ENCODE results near the gene SPP1.

Gene SPP1

GRCh38 chr4:87946766-87947165 lies 28.7 kb upstream of the SPP1 start:
- DNase-seq (no peak), ATAC-seq (no peak)
- Mint-ChIP-seq H3K27ac (no peak overlapping the region), H3K4me3 (no peak overlapping the region), H3K27me3 (peaks cover 7% of the 10 kb centered on the region), H3K4me1 (no peaks in the 10 kb centered on the region), H3K9me3 (no peaks in the 10 kb centered on the region)

- no peaks in the 10 kb centered on the region for H3K9me3 Mint-ChIP-seq
- H3K4me3 Mint-ChIP-seq = no peak overlapping the region
- ATAC-seq = no peak
- no peak overlapping the region for H3K27ac Mint-ChIP-seq
- H3K4me1 Mint-ChIP-seq = no peaks in the 10 kb centered on the region
- DNase-seq = no peak
- H3K27me3 Mint-ChIP-seq = peaks cover 15% of the 10 kb centered on the region
Observed at GRCh38 chr4:87947381-87948160, 27.9 kb upstream of the SPP1 start.

- no peak overlapping the region for H3K27ac Mint-ChIP-seq
Observed at GRCh38 chr4:87949961-87950360, 25.6 kb upstream of the SPP1 start.

GRCh38 chr4:87950493-87950892 lies 25.0 kb upstream of the SPP1 start:
- Mint-ChIP-seq H3K4me1 (no peaks in the 10 kb centered on the region), H3K4me3 (no peak overlapping the region), H3K27me3 (peaks cover 17% of the 10 kb centered on the region), H3K9me3 (no peaks in the 10 kb centered on the region), H3K27ac (no peak overlapping the region)
- DNase-seq (no peak), ATAC-seq (no peak)

More at GRCh38 chr4:87949961-87950360, 25.6 kb upstream of the SPP1 start:
- Mint-ChIP-seq H3K9me3 (no peaks in the 10 kb centered on the region), H3K27me3 (peaks cover 17% of the 10 kb centered on the region), H3K4me1 (no peaks in the 10 kb centered on the region), H3K4me3 (no peak overlapping the region)
- DNase-seq (no peak), ATAC-seq (no peak)

- Mint-ChIP-seq H3K27ac (no peak overlapping the region), H3K9me3 (no peaks in the 10 kb centered on the region), H3K4me1 (no peaks in the 10 kb centered on the region), H3K4me3 (no peak overlapping the region), H3K27me3 (peaks cover 17% of the 10 kb centered on the region)
- ATAC-seq (no peak), DNase-seq (no peak)
Observed at GRCh38 chr4:87950936-87951511, 24.5 kb upstream of the SPP1 start.

GRCh38 chr4:87953826-87954225 lies 21.7 kb upstream of the SPP1 start:
- ATAC-seq (no peak), DNase-seq (no peak)
- Mint-ChIP-seq H3K27me3 (peaks cover 17% of the 10 kb centered on the region), H3K4me3 (no peak overlapping the region), H3K9me3 (no peaks in the 10 kb centered on the region), H3K4me1 (no peaks in the 10 kb centered on the region), H3K27ac (no peak overlapping the region)

- no peak for DNase-seq
- H3K9me3 Mint-ChIP-seq = no peaks in the 10 kb centered on the region
- peaks cover 11% of the 10 kb centered on the region for H3K27me3 Mint-ChIP-seq
- ATAC-seq = no peak
- H3K4me3 Mint-ChIP-seq = no peak overlapping the region
- no peak overlapping the region for H3K27ac Mint-ChIP-seq
- no peaks in the 10 kb centered on the region for H3K4me1 Mint-ChIP-seq
Observed at GRCh38 chr4:87956501-87956900, 19.0 kb upstream of the SPP1 start.

GRCh38 chr4:87957061-87957460 lies 18.5 kb upstream of the SPP1 start:
- H3K27me3 Mint-ChIP-seq = peaks cover 7% of the 10 kb centered on the region
- no peak overlapping the region for H3K4me3 Mint-ChIP-seq
- DNase-seq (no peak), ATAC-seq (no peak)
- no peak overlapping the region for H3K27ac Mint-ChIP-seq
- no peaks in the 10 kb centered on the region for H3K9me3 Mint-ChIP-seq
- no peaks in the 10 kb centered on the region for H3K4me1 Mint-ChIP-seq

GRCh38 chr4:87961993-87962392 lies 13.5 kb upstream of the SPP1 start:
- H3K4me3 Mint-ChIP-seq = no peak overlapping the region
- no peaks in the 10 kb centered on the region for H3K27me3 Mint-ChIP-seq
- no peaks in the 10 kb centered on the region for H3K4me1 Mint-ChIP-seq
- peak overlapping the region in 1 of 2 donors; percentile 66 for H3K27ac Mint-ChIP-seq
- no peaks in the 10 kb centered on the region for H3K9me3 Mint-ChIP-seq
- ATAC-seq = no peak
- no peak for DNase-seq

- Mint-ChIP-seq H3K4me3 (no peak overlapping the region), H3K9me3 (no peaks in the 10 kb centered on the region), H3K27ac (no peak overlapping the region), H3K27me3 (no peaks in the 10 kb centered on the region), H3K4me1 (no peaks in the 10 kb centered on the region)
- DNase-seq (no peak), ATAC-seq (no peak)
Observed at GRCh38 chr4:87962398-87963146, 12.9 kb upstream of the SPP1 start.

- no peaks in the 10 kb centered on the region for H3K9me3 Mint-ChIP-seq
- ATAC-seq (peak; percentile 49), DNase-seq (no peak)
- no peak overlapping the region for H3K4me3 Mint-ChIP-seq
- peaks cover 18% of the 10 kb centered on the region for H3K27me3 Mint-ChIP-seq
- H3K4me1 Mint-ChIP-seq = no peaks in the 10 kb centered on the region
- H3K27ac Mint-ChIP-seq = no peak overlapping the region
Observed at GRCh38 chr4:87965501-87965975, 10.0 kb upstream of the SPP1 start.

GRCh38 chr4:87966095-87966496 lies 9.4 kb upstream of the SPP1 start:
- Mint-ChIP-seq H3K9me3 (no peaks in the 10 kb centered on the region), H3K4me1 (no peaks in the 10 kb centered on the region)
- peak; percentile 46 for ATAC-seq

GRCh38 chr4:87967193-87967592 lies 8.3 kb upstream of the SPP1 start:
- H3K4me3 Mint-ChIP-seq = no peak overlapping the region

More at GRCh38 chr4:87966095-87966496, 9.4 kb upstream of the SPP1 start:
- no peak overlapping the region for H3K4me3 Mint-ChIP-seq
- DNase-seq = no peak
- H3K27me3 Mint-ChIP-seq = peaks cover 20% of the 10 kb centered on the region
- no peak overlapping the region for H3K27ac Mint-ChIP-seq

GRCh38 chr4:87970121-87970520 lies 5.4 kb upstream of the SPP1 start:
- no peak overlapping the region for H3K27ac Mint-ChIP-seq
- ATAC-seq (no peak), DNase-seq (no peak)
- H3K4me1 Mint-ChIP-seq = peaks cover under 1% of the 10 kb centered on the region
- no peak overlapping the region for H3K4me3 Mint-ChIP-seq
- H3K27me3 Mint-ChIP-seq = peaks cover 45% of the 10 kb centered on the region
- no peaks in the 10 kb centered on the region for H3K9me3 Mint-ChIP-seq

More at GRCh38 chr4:87967193-87967592, 8.3 kb upstream of the SPP1 start:
- ATAC-seq (no peak), DNase-seq (no peak)
- H3K4me1 Mint-ChIP-seq = no peaks in the 10 kb centered on the region
- H3K27me3 Mint-ChIP-seq = peaks cover 29% of the 10 kb centered on the region
- no peaks in the 10 kb centered on the region for H3K9me3 Mint-ChIP-seq
- no peak overlapping the region for H3K27ac Mint-ChIP-seq

GRCh38 chr4:87971866-87972265 lies 3.6 kb upstream of the SPP1 start:
- no peak for ATAC-seq
- no peak for DNase-seq
- Mint-ChIP-seq H3K9me3 (no peaks in the 10 kb centered on the region), H3K27me3 (peaks cover 52% of the 10 kb centered on the region), H3K4me3 (no peak overlapping the region), H3K27ac (no peak overlapping the region), H3K4me1 (peaks cover 8% of the 10 kb centered on the region)
